Measurements from ENCODE around the gene CACNA1C.
A peak's percentile ranks its signal among the peaks of the same experiment; 100 is the strongest.

Gene CACNA1C

GRCh38 chr12:2161473-2161872 lies 108.7 kb downstream of the CACNA1C start:
- no peak overlapping the region for H3K4me3 ChIP-seq (ENCODE audit: low read length)
- H3K27me3 ChIP-seq (ENCODE audit: control insufficient read depth, insufficient read depth, low read length) = no peaks in the 10 kb centered on the region
- H3K27ac ChIP-seq (ENCODE audit: low read depth, low read length) = peak overlapping the region; percentile 84
- H3K36me3 ChIP-seq (ENCODE audit: control insufficient read depth, insufficient read depth, low read length) = no peaks in the 10 kb centered on the region
- peaks cover 46% of the 10 kb centered on the region for H3K4me1 ChIP-seq (ENCODE audit: control insufficient read depth, insufficient read depth, low read length)
- H3K9ac ChIP-seq (ENCODE audit: low read length) = no peak overlapping the region

DNA sequence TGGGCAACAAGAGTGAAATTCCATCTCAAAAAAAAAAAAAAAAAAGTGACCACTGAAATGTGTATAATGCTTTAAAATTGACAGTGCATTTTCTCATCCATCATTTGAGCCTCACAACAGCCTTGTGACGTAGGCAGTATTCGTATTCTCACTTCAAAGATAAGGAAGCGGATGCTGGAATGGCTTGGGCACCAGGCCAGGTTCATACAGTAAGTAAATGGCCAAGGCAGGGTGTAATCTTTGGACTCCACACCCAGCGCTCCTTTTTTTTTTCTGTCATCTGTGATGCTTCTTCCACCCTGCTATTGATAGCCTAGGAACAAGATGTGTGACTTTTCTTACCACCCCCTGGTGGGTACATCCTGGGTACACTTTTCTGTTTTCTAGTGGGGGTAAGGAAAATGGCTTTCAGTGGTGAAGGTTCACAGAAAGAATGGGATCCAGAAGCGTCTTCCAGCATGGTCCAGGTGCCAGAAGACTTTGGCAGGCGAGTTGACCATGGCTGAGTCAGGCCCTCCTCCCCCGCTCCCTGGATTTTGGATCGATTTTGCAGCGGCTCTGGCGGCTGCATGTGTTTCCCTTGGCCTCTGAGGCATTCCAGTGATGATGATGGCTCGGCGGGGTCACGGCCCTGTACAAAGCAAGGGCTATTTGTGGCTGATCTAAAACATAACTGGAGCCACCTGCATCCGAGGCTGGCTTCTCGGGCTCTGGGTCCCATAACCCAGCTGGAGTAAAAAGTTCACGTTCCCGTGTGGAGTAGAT lies 110.6 kb downstream of the CACNA1C start:
- no peaks in the 10 kb centered on the region for H3K36me3 ChIP-seq (ENCODE audit: control insufficient read depth, insufficient read depth, low read length)
- H3K27me3 ChIP-seq (ENCODE audit: control insufficient read depth, insufficient read depth, low read length) = no peaks in the 10 kb centered on the region
- H3K27ac ChIP-seq (ENCODE audit: low read depth, low read length) = peak overlapping the region; percentile 84
- peak overlapping the region; percentile 7 for H3K4me3 ChIP-seq (ENCODE audit: low read length)
- H3K9ac ChIP-seq (ENCODE audit: low read length) = no peak overlapping the region
- peaks cover 46% of the 10 kb centered on the region for H3K4me1 ChIP-seq (ENCODE audit: control insufficient read depth, insufficient read depth, low read length)

DNA sequence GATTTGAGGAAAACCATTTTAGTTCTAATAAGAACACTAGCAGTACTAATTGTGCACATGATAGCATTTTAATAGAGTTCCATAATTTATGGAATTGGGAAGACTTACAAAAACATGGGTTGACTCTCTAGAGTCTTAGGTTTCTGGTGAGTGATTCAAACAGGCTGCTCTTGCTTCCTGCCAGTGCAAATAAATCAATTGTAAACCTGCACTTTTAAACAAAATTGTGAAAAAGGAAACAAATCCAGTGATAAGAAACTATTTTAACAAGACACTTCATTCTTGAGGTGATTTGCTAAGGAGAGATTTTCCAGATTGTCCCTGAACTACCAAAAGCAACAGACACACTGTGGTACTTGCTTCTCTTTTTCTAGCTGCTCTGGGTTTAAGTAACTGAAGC lies 112.2 kb downstream of the CACNA1C start:
- Histone ChIP-seq H3K4me1 (ENCODE audit: control insufficient read depth, insufficient read depth, low read length) (peaks cover 50% of the 10 kb centered on the region), H3K27me3 (ENCODE audit: control insufficient read depth, insufficient read depth, low read length) (no peaks in the 10 kb centered on the region), H3K9ac (ENCODE audit: low read length) (no peak overlapping the region), H3K36me3 (ENCODE audit: control insufficient read depth, insufficient read depth, low read length) (no peaks in the 10 kb centered on the region), H3K27ac (ENCODE audit: low read depth, low read length) (peak overlapping the region; percentile 84), H3K4me3 (ENCODE audit: low read length) (no peak overlapping the region)

DNA sequence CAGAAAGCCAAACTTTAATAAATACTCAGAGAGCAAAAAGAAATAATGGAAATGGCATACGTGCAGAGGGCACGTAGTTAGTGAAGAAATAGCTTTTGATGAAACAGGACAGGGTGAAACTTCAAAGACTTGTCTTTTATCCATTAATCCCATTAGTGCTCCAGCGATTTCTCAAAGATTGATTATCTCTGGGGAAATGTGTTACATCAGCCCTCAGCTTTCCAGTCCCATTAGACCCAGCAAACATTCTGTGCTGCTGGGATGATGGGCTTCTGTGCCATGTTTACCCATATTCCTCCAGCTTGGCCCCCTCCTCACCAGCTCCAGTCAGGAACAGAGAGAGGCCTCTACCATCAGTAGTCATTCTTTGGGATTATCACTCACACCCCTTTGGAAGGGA lies 113.1 kb downstream of the CACNA1C start:
- H3K4me1 ChIP-seq (ENCODE audit: control insufficient read depth, insufficient read depth, low read length) = peaks cover 47% of the 10 kb centered on the region
- no peaks in the 10 kb centered on the region for H3K36me3 ChIP-seq (ENCODE audit: control insufficient read depth, insufficient read depth, low read length)
- H3K27me3 ChIP-seq (ENCODE audit: control insufficient read depth, insufficient read depth, low read length) = no peaks in the 10 kb centered on the region
- H3K27ac ChIP-seq (ENCODE audit: low read depth, low read length) = peak overlapping the region; percentile 27
- no peak overlapping the region for H3K4me3 ChIP-seq (ENCODE audit: low read length)
- no peak overlapping the region for H3K9ac ChIP-seq (ENCODE audit: low read length)

- Histone ChIP-seq H3K27me3 (ENCODE audit: control insufficient read depth, insufficient read depth, low read length) (no peaks in the 10 kb centered on the region), H3K36me3 (ENCODE audit: control insufficient read depth, insufficient read depth, low read length) (no peaks in the 10 kb centered on the region), H3K4me3 (ENCODE audit: low read length) (no peak overlapping the region), H3K9ac (ENCODE audit: low read length) (no peak overlapping the region), H3K4me1 (ENCODE audit: control insufficient read depth, insufficient read depth, low read length) (peaks cover 46% of the 10 kb centered on the region), H3K27ac (ENCODE audit: low read depth, low read length) (no peak overlapping the region)
These were observed 113.9 kb downstream of the CACNA1C start for GRCh38 chr12:2166696-2167095.

- no peak overlapping the region for H3K4me3 ChIP-seq (ENCODE audit: low read length)
- H3K4me1 ChIP-seq (ENCODE audit: control insufficient read depth, insufficient read depth, low read length) = peaks cover 40% of the 10 kb centered on the region
- no peak overlapping the region for H3K27ac ChIP-seq (ENCODE audit: low read depth, low read length)
- H3K9ac ChIP-seq (ENCODE audit: low read length) = no peak overlapping the region
- H3K36me3 ChIP-seq (ENCODE audit: control insufficient read depth, insufficient read depth, low read length) = no peaks in the 10 kb centered on the region
- H3K27me3 ChIP-seq (ENCODE audit: control insufficient read depth, insufficient read depth, low read length) = no peaks in the 10 kb centered on the region
These were observed 114.4 kb downstream of the CACNA1C start for GRCh38 chr12:2167231-2167630.

GRCh38 chr12:2168808-2169207 lies 116.0 kb downstream of the CACNA1C start:
- no peaks in the 10 kb centered on the region for H3K36me3 ChIP-seq (ENCODE audit: control insufficient read depth, insufficient read depth, low read length)

DNA sequence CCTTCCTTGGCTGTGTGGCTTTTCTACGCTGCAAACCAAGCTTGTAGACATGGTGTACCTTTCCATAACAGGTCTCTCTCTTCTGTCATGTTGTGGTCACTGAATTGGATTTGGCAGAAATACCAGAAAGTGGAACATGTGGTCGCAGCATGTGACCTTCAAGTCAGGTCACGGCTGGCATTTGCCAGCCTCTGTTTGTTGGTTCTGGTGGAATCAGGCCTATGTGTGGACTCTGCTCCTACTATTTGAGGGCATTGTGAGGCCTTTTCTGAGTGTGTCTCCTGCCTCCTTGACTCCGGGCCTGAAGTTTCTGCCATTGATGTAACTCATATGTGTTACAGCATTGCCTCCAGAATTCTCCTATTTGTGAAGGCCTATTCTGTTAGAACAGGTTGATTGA lies 116.7 kb downstream of the CACNA1C start:
- peak overlapping the region; percentile 29 for H3K27ac ChIP-seq (ENCODE audit: low read depth, low read length)
- no peak overlapping the region for H3K4me3 ChIP-seq (ENCODE audit: low read length)
- peaks cover 31% of the 10 kb centered on the region for H3K4me1 ChIP-seq (ENCODE audit: control insufficient read depth, insufficient read depth, low read length)
- no peak overlapping the region for H3K9ac ChIP-seq (ENCODE audit: low read length)
- H3K36me3 ChIP-seq (ENCODE audit: control insufficient read depth, insufficient read depth, low read length) = no peaks in the 10 kb centered on the region
- no peaks in the 10 kb centered on the region for H3K27me3 ChIP-seq (ENCODE audit: control insufficient read depth, insufficient read depth, low read length)

More at GRCh38 chr12:2168808-2169207, 116.0 kb downstream of the CACNA1C start:
- Histone ChIP-seq H3K4me1 (ENCODE audit: control insufficient read depth, insufficient read depth, low read length) (peaks cover 37% of the 10 kb centered on the region), H3K27ac (ENCODE audit: low read depth, low read length) (no peak overlapping the region), H3K27me3 (ENCODE audit: control insufficient read depth, insufficient read depth, low read length) (no peaks in the 10 kb centered on the region), H3K4me3 (ENCODE audit: low read length) (no peak overlapping the region), H3K9ac (ENCODE audit: low read length) (no peak overlapping the region)

DNA sequence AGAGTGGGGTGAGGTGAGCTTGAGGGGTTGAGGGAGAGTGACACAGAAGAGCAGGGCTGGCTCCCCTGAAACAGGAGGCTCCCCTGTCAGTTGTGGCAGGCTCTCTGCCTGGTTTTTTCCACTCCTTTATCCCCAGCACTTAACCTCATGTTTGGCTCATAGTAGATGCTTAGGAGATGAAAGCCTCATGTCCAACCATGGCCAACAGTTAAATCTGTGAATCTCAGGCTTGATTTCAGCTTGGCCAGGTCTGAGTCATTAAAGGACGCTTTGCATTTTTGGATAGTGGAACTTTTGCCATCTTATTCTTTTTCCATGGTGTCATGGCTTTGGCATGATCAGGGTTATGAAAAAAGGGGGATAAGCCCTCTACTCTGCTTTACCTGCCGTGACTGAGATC lies 117.2 kb downstream of the CACNA1C start:
- no peak overlapping the region for H3K9ac ChIP-seq (ENCODE audit: low read length)
- H3K27me3 ChIP-seq (ENCODE audit: control insufficient read depth, insufficient read depth, low read length) = no peaks in the 10 kb centered on the region
- H3K4me3 ChIP-seq (ENCODE audit: low read length) = no peak overlapping the region
- H3K27ac ChIP-seq (ENCODE audit: low read depth, low read length) = peak overlapping the region; percentile 29
- no peaks in the 10 kb centered on the region for H3K36me3 ChIP-seq (ENCODE audit: control insufficient read depth, insufficient read depth, low read length)
- peaks cover 28% of the 10 kb centered on the region for H3K4me1 ChIP-seq (ENCODE audit: control insufficient read depth, insufficient read depth, low read length)

DNA sequence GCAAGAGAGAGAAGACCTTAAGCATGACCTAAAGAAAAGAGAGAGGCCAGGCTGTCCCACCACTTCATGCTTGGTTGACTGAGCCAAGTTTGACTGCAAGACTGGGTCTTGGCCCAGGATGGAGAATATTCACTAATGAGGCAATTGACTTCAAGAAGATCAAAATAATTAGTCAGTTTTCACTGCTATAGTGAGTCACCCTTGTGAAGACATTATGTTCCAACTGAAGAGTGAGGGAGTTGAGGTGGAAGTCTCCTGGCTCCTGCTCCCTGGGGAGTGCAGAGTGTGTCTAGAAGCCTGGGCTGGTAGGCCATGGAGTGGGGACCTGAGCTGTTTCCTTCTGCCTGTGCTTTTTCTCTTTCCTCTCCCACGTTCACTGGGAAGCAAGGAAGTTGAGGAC lies 117.6 kb downstream of the CACNA1C start:
- Histone ChIP-seq H3K9ac (ENCODE audit: low read length) (no peak overlapping the region), H3K27me3 (ENCODE audit: control insufficient read depth, insufficient read depth, low read length) (no peaks in the 10 kb centered on the region), H3K27ac (ENCODE audit: low read depth, low read length) (peak overlapping the region; percentile 29), H3K36me3 (ENCODE audit: control insufficient read depth, insufficient read depth, low read length) (no peaks in the 10 kb centered on the region), H3K4me3 (ENCODE audit: low read length) (no peak overlapping the region), H3K4me1 (ENCODE audit: control insufficient read depth, insufficient read depth, low read length) (peaks cover 25% of the 10 kb centered on the region)

DNA sequence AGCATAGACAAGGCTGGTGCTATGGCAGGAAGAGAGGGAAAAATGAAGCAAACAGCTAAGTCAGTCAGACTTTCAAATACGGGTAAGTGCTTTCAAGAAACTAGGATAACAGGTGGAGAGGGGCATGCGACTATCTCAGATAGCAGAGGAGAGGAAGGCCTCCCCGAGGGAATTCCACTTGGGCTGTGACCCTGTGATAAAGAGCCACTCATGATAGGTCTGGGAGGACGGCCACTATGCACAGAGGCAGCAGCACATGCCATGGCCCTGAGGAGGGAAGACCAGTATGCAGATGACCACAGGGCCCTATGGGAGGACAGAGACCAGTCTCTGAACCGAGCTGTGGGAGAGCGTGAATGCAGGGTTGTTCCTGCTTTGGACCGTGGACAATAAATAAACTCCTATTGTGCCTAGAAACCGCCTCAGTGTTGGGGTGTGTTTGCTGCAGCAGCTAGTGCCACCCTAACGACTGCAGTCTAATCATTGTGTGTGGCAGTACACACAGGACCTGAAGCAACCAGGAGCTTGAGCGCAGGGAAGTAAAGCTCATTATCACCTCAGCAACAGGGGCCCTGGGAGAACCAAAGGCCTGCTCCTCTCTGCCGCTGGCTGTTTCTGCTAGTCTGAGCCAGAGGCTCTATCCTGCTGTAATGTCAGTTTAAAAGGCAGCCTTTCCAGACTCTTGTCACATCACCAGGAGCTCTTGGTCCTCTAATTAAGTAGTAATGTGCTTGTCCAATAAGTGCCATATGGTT lies 119.1 kb downstream of the CACNA1C start:
- Histone ChIP-seq H3K27ac (ENCODE audit: low read depth, low read length) (peak overlapping the region; percentile 42), H3K4me1 (ENCODE audit: control insufficient read depth, insufficient read depth, low read length) (peaks cover 26% of the 10 kb centered on the region), H3K9ac (ENCODE audit: low read length) (no peak overlapping the region), H3K4me3 (ENCODE audit: low read length) (no peak overlapping the region), H3K27me3 (ENCODE audit: control insufficient read depth, insufficient read depth, low read length) (no peaks in the 10 kb centered on the region), H3K36me3 (ENCODE audit: control insufficient read depth, insufficient read depth, low read length) (no peaks in the 10 kb centered on the region)

GRCh38 chr12:2172491-2173214 lies 119.9 kb downstream of the CACNA1C start:
- H3K4me1 ChIP-seq (ENCODE audit: control insufficient read depth, insufficient read depth, low read length) = peaks cover 27% of the 10 kb centered on the region
- peak overlapping the region; percentile 41 for H3K27ac ChIP-seq (ENCODE audit: low read depth, low read length)
- no peak overlapping the region for H3K9ac ChIP-seq (ENCODE audit: low read length)
- H3K36me3 ChIP-seq (ENCODE audit: control insufficient read depth, insufficient read depth, low read length) = no peaks in the 10 kb centered on the region
- no peaks in the 10 kb centered on the region for H3K27me3 ChIP-seq (ENCODE audit: control insufficient read depth, insufficient read depth, low read length)
- no peak overlapping the region for H3K4me3 ChIP-seq (ENCODE audit: low read length)
